H9 (cell line): Measurements from ENCODE around the gene POLA1. TPM values are rescaled to one million over a fixed set of nuclear protein-coding genes. Genes with fewer than 3 reads are reported as not detected.
A peak's percentile ranks its signal among the peaks of the same experiment; 100 is the strongest.

Experiments used
- DNase-seq: peaks from one replicate; pipeline ENCODE4 v3.0.0-alpha.2; 2017
- H2AFZ ChIP-seq: one replicate; pipeline ENCODE4 v1.6.1; 2013; ENCODE audit warnings: mild to moderate bottlenecking, low read length, control low read depth, moderate library complexity
- H2AK5ac ChIP-seq: 2 replicates; pipeline ENCODE4 v1.6.1; 2013; ENCODE audit warnings: low read length, control low read depth, mixed read lengths; ENCODE audit not compliant: insufficient read length
- H2BK120ac ChIP-seq: one replicate; pipeline ENCODE4 v1.6.1; 2013; ENCODE audit warnings: low read depth, mild to moderate bottlenecking, low read length, control low read depth, inconsistent platforms; ENCODE audit not compliant: poor library complexity, severe bottlenecking
- H2BK12ac ChIP-seq: 2 replicates; pipeline ENCODE4 v1.6.1; 2013; ENCODE audit warnings: low read length, control low read depth, mixed read lengths, low read depth; ENCODE audit not compliant: insufficient read length
- H2BK15ac ChIP-seq: 2 replicates; pipeline ENCODE4 v1.6.1; 2013; ENCODE audit warnings: low read depth, low read length, control low read depth
- H2BK20ac ChIP-seq: one replicate; pipeline ENCODE4 v1.6.1; 2013; ENCODE audit warnings: low read depth, mild to moderate bottlenecking, low read length, control low read depth, inconsistent platforms; ENCODE audit not compliant: poor library complexity, severe bottlenecking
- H2BK5ac ChIP-seq: 2 replicates; pipeline ENCODE4 v1.6.1; 2013; ENCODE audit warnings: low read length, control low read depth, mixed read lengths; ENCODE audit not compliant: insufficient read length
- H3K14ac ChIP-seq: 2 replicates; pipeline ENCODE4 v1.6.1; 2013; ENCODE audit warnings: low read length, control low read depth; ENCODE audit not compliant: insufficient read depth
- H3K18ac ChIP-seq: 2 replicates; pipeline ENCODE4 v1.6.1; 2013; ENCODE audit warnings: low read depth, mild to moderate bottlenecking, mixed read lengths, low read length, control low read depth; ENCODE audit not compliant: insufficient read length
- H3K23ac ChIP-seq: 2 replicates; pipeline ENCODE4 v1.6.1; 2013; ENCODE audit warnings: low read length, control low read depth, mixed read lengths, low read depth; ENCODE audit not compliant: insufficient read length
- H3K23me2 ChIP-seq: 2 replicates; pipeline ENCODE4 v1.6.1; 2013; ENCODE audit warnings: low read depth, mild to moderate bottlenecking, mixed read lengths, low read length, control low read depth; ENCODE audit not compliant: insufficient read length, poor library complexity, severe bottlenecking
- H3K27ac ChIP-seq: 2 replicates; pipeline ENCODE4 v1.5.1; 2013; ENCODE audit warnings: low read length, control low read depth, mixed read lengths, low read depth; ENCODE audit not compliant: insufficient read length
- H3K27me3 ChIP-seq: 2 replicates; pipeline ENCODE4 v1.6.1; 2013; ENCODE audit warnings: low read length, control low read depth, inconsistent platforms; ENCODE audit not compliant: insufficient read depth
- H3K4ac ChIP-seq: 2 replicates; pipeline ENCODE4 v1.6.1; 2013; ENCODE audit warnings: low read depth, mild to moderate bottlenecking, control low read depth, inconsistent platforms, low read length, moderate library complexity
- H3K4me1 ChIP-seq: 2 replicates; pipeline ENCODE4 v1.6.1; 2013; ENCODE audit warnings: low read length, control low read depth, inconsistent platforms; ENCODE audit not compliant: insufficient read depth
- H3K4me2 ChIP-seq: 2 replicates; pipeline ENCODE4 v1.6.1; 2013; ENCODE audit warnings: low read length, control low read depth, mixed read lengths; ENCODE audit not compliant: insufficient read length, insufficient read depth
- H3K56ac ChIP-seq: 2 replicates; pipeline ENCODE4 v1.6.1; 2013; ENCODE audit warnings: low read depth, mild to moderate bottlenecking, mixed read lengths, low read length, control low read depth; ENCODE audit not compliant: insufficient read length
- H3K79me1 ChIP-seq: 2 replicates; pipeline ENCODE4 v1.6.1; 2013; ENCODE audit warnings: low read depth, mild to moderate bottlenecking, moderate library complexity, low read length, control low read depth, inconsistent platforms; ENCODE audit not compliant: insufficient read depth, poor library complexity, severe bottlenecking
- H3K79me2 ChIP-seq: 2 replicates; pipeline ENCODE4 v1.6.1; 2013; ENCODE audit warnings: low read length, control low read depth, inconsistent platforms; ENCODE audit not compliant: insufficient read depth
- H3K9ac ChIP-seq: 2 replicates; pipeline ENCODE4 v1.6.1; 2013; ENCODE audit warnings: low read length, control low read depth, mixed read lengths; ENCODE audit not compliant: insufficient read length; ENCODE audit errors: extremely low read depth
- H3K9me3 ChIP-seq: one replicate; pipeline ENCODE4 v1.6.1; 2013; ENCODE audit warnings: low read depth, low read length, inconsistent platforms; ENCODE audit not compliant: control insufficient read depth
- H3T11ph ChIP-seq: one replicate; pipeline ENCODE4 v1.6.1; 2013; ENCODE audit warnings: mild to moderate bottlenecking, low read length, control low read depth, inconsistent platforms
- H4K20me1 ChIP-seq: one replicate; pipeline ENCODE4 v1.6.1; 2013; ENCODE audit not compliant: control insufficient read depth, insufficient read length, insufficient read depth
- H4K5ac ChIP-seq: 2 replicates; pipeline ENCODE4 v1.6.1; 2013; ENCODE audit warnings: low read depth, mild to moderate bottlenecking, mixed read lengths, low read length, control low read depth; ENCODE audit not compliant: insufficient read length
- H4K8ac ChIP-seq: replicated peaks from 2 replicates; pipeline ENCODE4 v1.6.1; 2013; ENCODE audit warnings: low read length, control low read depth, mixed read lengths, low read depth; ENCODE audit not compliant: insufficient read length
- H4K91ac ChIP-seq: 2 replicates; pipeline ENCODE4 v1.6.1; 2013; ENCODE audit warnings: low read depth, mild to moderate bottlenecking, moderate library complexity, mixed read lengths, low read length, control low read depth; ENCODE audit not compliant: insufficient read length
- H3K27ac Mint-ChIP-seq, 3 experiments: 2 replicates in 2 of 3; 3 replicates in 1 of 3; pipeline ENCODE4 v1.8.0; 2020 to 2021; ENCODE audit warnings: mixed read lengths in 3 of 3, mild to moderate bottlenecking in 1 of 3, moderate library complexity in 1 of 3
- H3K27me3 Mint-ChIP-seq: 2 replicates; pipeline ENCODE4 v1.8.0; 2021; ENCODE audit warnings: low read depth, mild to moderate bottlenecking, moderate library complexity, mixed read lengths
- H3K36me3 Mint-ChIP-seq, 3 experiments: 2 replicates in 2 of 3; 3 replicates in 1 of 3; pipeline ENCODE4 v1.8.0; 2020 to 2021; ENCODE audit warnings: low read depth in 3 of 3, mixed read lengths in 3 of 3; ENCODE audit not compliant: insufficient read depth in 1 of 3
- H3K4me1 Mint-ChIP-seq, 2 experiments: 2 replicates each; pipeline ENCODE4 v1.8.0; 2020; ENCODE audit warnings: mixed read lengths in 2 of 2
- H3K4me3 Mint-ChIP-seq, 2 experiments: 2 replicates in 1 of 2; 3 replicates in 1 of 2; pipeline ENCODE4 v1.8.0; 2020 to 2021; ENCODE audit warnings: mild to moderate bottlenecking in 2 of 2, mixed read lengths in 2 of 2, moderate library complexity in 1 of 2
- H3K9me3 Mint-ChIP-seq, 2 experiments: 2 replicates in 1 of 2; 3 replicates in 1 of 2; pipeline ENCODE4 v1.8.0; 2020; ENCODE audit warnings: mild to moderate bottlenecking in 2 of 2, mixed read lengths in 2 of 2, moderate library complexity in 1 of 2
- WGBS: extraction: QIAGEN DNeasy Blood & Tissue Kit; methylation state at CpG from one replicate; pipeline ENCODE4 v1.1.7; 2013; ENCODE audit warnings: missing lambda C conversion rate, low lambda C conversion rate, mixed read lengths; ENCODE audit not compliant: insufficient read length; ENCODE audit errors: extremely low coverage; 5-methylcytosine and 5-hydroxymethylcytosine counted together
- total RNA-seq: library from RNA; stranded (reverse); gene quantifications from 2 replicates; pipeline ENCODE4 v1.2.1, GENCODE V29; 2021
- TF ChIP-seq, protein P1 (sequence below): fragments of 200-600 bp; sonication (generic); conservative IDR thresholded peaks from 3 replicates; pipeline ENCODE4 v1.8.0; 2021; ENCODE audit warnings: antibody characterized with exemption, mild to moderate bottlenecking

POLA1 gene
- total RNA-seq, 1 experiment from 2014 or later: 60.2 TPM

DNA sequence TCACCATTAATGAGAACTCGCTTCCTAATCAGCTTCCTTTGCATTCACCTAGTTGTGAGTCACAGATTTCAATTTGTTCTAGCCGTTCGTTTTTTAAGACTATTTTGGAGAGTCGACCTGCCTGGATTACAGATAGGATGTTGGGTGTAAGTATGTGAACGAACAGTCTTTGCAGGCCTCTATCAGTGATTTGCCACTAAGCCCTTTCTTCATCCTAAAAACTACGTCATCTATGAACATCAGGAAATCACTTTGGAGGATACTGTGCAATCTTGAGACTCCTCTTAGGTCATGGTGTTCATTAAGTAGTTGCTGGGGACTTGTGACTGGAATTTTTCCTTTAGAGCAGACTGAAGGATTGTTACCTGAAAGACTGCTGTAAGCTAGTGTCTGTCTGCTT lies 1.1 kb downstream of the POLA1 start:
- TF ChIP-seq, protein P1, sequence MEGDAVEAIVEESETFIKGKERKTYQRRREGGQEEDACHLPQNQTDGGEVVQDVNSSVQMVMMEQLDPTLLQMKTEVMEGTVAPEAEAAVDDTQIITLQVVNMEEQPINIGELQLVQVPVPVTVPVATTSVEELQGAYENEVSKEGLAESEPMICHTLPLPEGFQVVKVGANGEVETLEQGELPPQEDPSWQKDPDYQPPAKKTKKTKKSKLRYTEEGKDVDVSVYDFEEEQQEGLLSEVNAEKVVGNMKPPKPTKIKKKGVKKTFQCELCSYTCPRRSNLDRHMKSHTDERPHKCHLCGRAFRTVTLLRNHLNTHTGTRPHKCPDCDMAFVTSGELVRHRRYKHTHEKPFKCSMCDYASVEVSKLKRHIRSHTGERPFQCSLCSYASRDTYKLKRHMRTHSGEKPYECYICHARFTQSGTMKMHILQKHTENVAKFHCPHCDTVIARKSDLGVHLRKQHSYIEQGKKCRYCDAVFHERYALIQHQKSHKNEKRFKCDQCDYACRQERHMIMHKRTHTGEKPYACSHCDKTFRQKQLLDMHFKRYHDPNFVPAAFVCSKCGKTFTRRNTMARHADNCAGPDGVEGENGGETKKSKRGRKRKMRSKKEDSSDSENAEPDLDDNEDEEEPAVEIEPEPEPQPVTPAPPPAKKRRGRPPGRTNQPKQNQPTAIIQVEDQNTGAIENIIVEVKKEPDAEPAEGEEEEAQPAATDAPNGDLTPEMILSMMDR: no peak
- H3K4me1 Mint-ChIP-seq: peaks cover 38 to 44% of the 10 kb centered on the region in 2 experiments
- H3K9me3 Mint-ChIP-seq: no peaks in the 10 kb centered on the region; a peak in 2 of 5 replicates
- Histone ChIP-seq H2BK20ac (no peak overlapping the region), H3T11ph (no peak overlapping the region), H2AK5ac (no peak overlapping the region), H2BK5ac (no peak overlapping the region), H3K27me3 (no peaks in the 10 kb centered on the region), H4K91ac (no peak overlapping the region), H3K14ac (no peak overlapping the region), H4K20me1 (peaks cover 3% of the 10 kb centered on the region), H2BK15ac (no peak overlapping the region), H3K23me2 (no peaks in the 10 kb centered on the region), H3K79me2 (peaks cover 27% of the 10 kb centered on the region), H3K4me2 (peak overlapping the region; percentile 73), H3K79me1 (no peaks in the 10 kb centered on the region), H4K8ac (no peak overlapping the region), H2BK12ac (no peak overlapping the region), H3K56ac (no peak overlapping the region), H2BK120ac (no peak overlapping the region), H3K9ac (no peak overlapping the region), H3K23ac (no peak overlapping the region), H3K18ac (no peak overlapping the region), H3K4me1 (peaks cover 6% of the 10 kb centered on the region; the same call in 1 of the 2 replicates), H3K4ac (no peak overlapping the region), H3K27ac (no peak overlapping the region), H4K5ac (no peak overlapping the region), H2AFZ (no peak overlapping the region), H3K9me3 (no peaks in the 10 kb centered on the region)
- H3K36me3 Mint-ChIP-seq: peaks cover 6 to 26% (median 25%) of the 10 kb centered on the region in 3 experiments; a peak in 6 of 7 replicates
- H3K27ac Mint-ChIP-seq: peak overlapping the region in 2 of 3 experiments; percentile 1 to 100; a peak in 3 of 7 replicates
- peak overlapping the region; percentile 91 to 97 for H3K4me3 Mint-ChIP-seq
- H3K27me3 Mint-ChIP-seq: no peaks in the 10 kb centered on the region
- WGBS: no CpG with 5 or more reads among the region's 6 CpGs
- no peak for DNase-seq
